ENCODE measurements around the gene GNAS. TPM values are rescaled to one million over a fixed set of nuclear protein-coding genes. Genes with fewer than 3 reads are reported as not detected.

GNAS gene
- total RNA-seq, 1 donor from 2014 or later: 784 TPM

DNA sequence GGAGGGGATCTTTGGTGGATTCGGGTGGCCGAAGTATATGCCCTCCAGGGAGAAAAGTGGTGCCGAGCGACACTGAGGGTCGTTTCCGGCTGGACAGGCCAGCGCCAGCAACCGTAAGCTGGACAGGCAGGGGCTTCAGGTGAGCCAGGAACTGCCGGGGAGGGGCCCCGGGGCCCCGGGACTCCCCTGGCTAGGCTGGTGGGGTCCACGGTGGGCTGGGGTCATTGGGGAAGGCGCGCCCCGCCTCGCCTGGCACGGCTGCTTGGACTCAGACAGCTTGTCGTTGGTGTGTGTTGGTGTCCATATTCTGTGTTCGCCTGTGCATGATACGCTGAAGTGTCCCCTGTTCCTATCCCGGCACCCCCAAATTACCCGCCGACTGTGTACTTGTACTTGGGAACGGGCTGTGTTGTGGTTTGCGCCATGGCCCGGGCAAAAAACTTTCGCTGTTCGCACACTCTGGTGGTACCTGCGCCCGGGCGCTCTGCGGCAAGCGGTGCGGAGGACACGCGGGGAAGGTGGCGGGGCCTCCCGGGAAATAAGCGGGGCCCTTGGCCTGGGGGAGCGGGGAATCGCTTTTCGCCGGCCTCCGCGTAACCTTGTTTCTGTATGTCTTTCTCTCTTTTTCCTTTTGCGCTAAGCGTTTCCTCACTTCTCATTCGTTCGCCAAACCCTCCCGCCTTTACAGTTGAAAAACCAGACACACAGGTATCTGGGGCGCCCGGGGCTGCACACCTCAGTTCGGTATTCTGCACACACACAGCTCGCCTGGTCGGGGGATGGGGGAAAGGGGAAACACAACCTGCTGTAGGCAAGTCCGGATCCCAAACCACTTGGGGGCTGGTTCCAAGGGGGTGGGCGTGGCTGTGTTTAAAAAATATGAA is 3.2 kb downstream of the GNAS start:
- H3K4me3 Mint-ChIP-seq: peak overlapping the region; percentile 50
- DNase-seq (no peak), ATAC-seq (ENCODE audit: low read depth) (no peak)
- no peaks in the 10 kb centered on the region for H3K36me3 Mint-ChIP-seq (ENCODE audit: low read depth)
- no peaks in the 10 kb centered on the region for H3K9me3 Mint-ChIP-seq
- ChIA-PET POLR2A (no interaction called here), CTCF (interaction anchor here (0.6 kb wide), 1 partner anchor 760 kb away, joined by 3 read pairs; no protein-coding TSS in a partner anchor)
- no peak overlapping the region for H3K27ac Mint-ChIP-seq
- TF ChIP-seq, protein P1, sequence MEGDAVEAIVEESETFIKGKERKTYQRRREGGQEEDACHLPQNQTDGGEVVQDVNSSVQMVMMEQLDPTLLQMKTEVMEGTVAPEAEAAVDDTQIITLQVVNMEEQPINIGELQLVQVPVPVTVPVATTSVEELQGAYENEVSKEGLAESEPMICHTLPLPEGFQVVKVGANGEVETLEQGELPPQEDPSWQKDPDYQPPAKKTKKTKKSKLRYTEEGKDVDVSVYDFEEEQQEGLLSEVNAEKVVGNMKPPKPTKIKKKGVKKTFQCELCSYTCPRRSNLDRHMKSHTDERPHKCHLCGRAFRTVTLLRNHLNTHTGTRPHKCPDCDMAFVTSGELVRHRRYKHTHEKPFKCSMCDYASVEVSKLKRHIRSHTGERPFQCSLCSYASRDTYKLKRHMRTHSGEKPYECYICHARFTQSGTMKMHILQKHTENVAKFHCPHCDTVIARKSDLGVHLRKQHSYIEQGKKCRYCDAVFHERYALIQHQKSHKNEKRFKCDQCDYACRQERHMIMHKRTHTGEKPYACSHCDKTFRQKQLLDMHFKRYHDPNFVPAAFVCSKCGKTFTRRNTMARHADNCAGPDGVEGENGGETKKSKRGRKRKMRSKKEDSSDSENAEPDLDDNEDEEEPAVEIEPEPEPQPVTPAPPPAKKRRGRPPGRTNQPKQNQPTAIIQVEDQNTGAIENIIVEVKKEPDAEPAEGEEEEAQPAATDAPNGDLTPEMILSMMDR (IDR thresholded peaks at IDR 0.05): no peak
- peaks cover 43% of the 10 kb centered on the region for H3K27me3 Mint-ChIP-seq
- H3K4me1 Mint-ChIP-seq: peaks cover 28% of the 10 kb centered on the region
- intact Hi-C loops (cut with micrococcal nuclease): no loop called here

GRCh38 chr20:58863044-58863790 is 10.7 kb downstream of the GNAS start:
- ChIA-PET CTCF (interaction anchor here (0.9 to 3.7 kb wide), 4 partner anchors 225 to 633 kb away, joined by 3 to 15 read pairs (median 4); no protein-coding TSS in a partner anchor), POLR2A (no interaction called here)
- Mint-ChIP-seq H3K27ac (no peak overlapping the region), H3K4me3 (no peak overlapping the region), H3K27me3 (peaks cover 28% of the 10 kb centered on the region), H3K9me3 (no peaks in the 10 kb centered on the region), H3K36me3 (ENCODE audit: low read depth) (no peaks in the 10 kb centered on the region), H3K4me1 (no peaks in the 10 kb centered on the region)
- intact Hi-C loops (cut with micrococcal nuclease): no loop called here
- TF ChIP-seq, protein P1 (IDR thresholded peaks at IDR 0.05): no peak
- ATAC-seq (ENCODE audit: low read depth): no peak
- no peak for DNase-seq

GRCh38 chr20:58864346-58864745 is 11.8 kb downstream of the GNAS start:
- DNase-seq: no peak
- TF ChIP-seq, protein P1 (IDR thresholded peaks at IDR 0.05): no peak
- Mint-ChIP-seq H3K4me1 (no peaks in the 10 kb centered on the region), H3K9me3 (no peaks in the 10 kb centered on the region), H3K27ac (no peak overlapping the region), H3K36me3 (ENCODE audit: low read depth) (no peaks in the 10 kb centered on the region), H3K27me3 (peaks cover 22% of the 10 kb centered on the region), H3K4me3 (no peak overlapping the region)
- ChIA-PET CTCF (interaction anchor here (0.7 to 3.7 kb wide), 3 partner anchors 223 to 631 kb away, joined by 3 to 15 read pairs (median 11); no protein-coding TSS in a partner anchor), POLR2A (no interaction called here)
- ATAC-seq (ENCODE audit: low read depth): peak; percentile 54
- intact Hi-C loops (cut with micrococcal nuclease): loop anchor here (1.0 kb wide), 2 partner anchors 358 to 632 kb away; no protein-coding TSS in a partner anchor

- Mint-ChIP-seq H3K4me3 (no peak overlapping the region), H3K36me3 (ENCODE audit: low read depth) (no peaks in the 10 kb centered on the region), H3K4me1 (peaks cover 8% of the 10 kb centered on the region), H3K9me3 (no peaks in the 10 kb centered on the region), H3K27ac (no peak overlapping the region), H3K27me3 (peaks cover 15% of the 10 kb centered on the region)
- ChIA-PET CTCF (interaction anchor here (1.0 to 3.7 kb wide), 3 partner anchors 166 to 630 kb away, joined by 3 to 15 read pairs (median 11); partner anchors contain the start of gene ATP5F1E), POLR2A (interaction anchor here (1.0 kb wide), 1 partner anchor 178 kb away, joined by 3 read pairs; no protein-coding TSS in a partner anchor)
- ATAC-seq (ENCODE audit: low read depth): no peak
- TF ChIP-seq, protein P1 (IDR thresholded peaks at IDR 0.05): no peak
- DNase-seq: no peak
- intact Hi-C loops (cut with micrococcal nuclease): no loop called here
Measured at GRCh38 chr20:58865843-58866242, 13.3 kb downstream of the GNAS start.

All from activated B cell treated with CpG ODN at 0.5 μM for 24 hours (primary cell).